Neural progenitor cell (in vitro differentiated cells): ENCODE results near the gene SCAF8. TPM values are rescaled to one million over a fixed set of nuclear protein-coding genes. Genes with fewer than 3 reads are reported as not detected.

Experiments used
- DNase-seq: peaks from one replicate; pipeline ENCODE4 v3.0.0-alpha.2; 2016; ENCODE audit warnings: low spot score
- H2AFZ ChIP-seq: fragments of 200-600 bp; sonication (generic); replicated peaks from 2 replicates; pipeline ENCODE4 v1.6.1; 2016; ENCODE audit warnings: antibody characterized with exemption
- H3F3A ChIP-seq: fragments of 200-600 bp; sonication (generic); 2 replicates; pipeline ENCODE4 v1.6.1; 2016; ENCODE audit warnings: antibody characterized with exemption, low read depth
- H3K27ac ChIP-seq: fragments of 200-600 bp; sonication (generic); 2 replicates; pipeline ENCODE4 v1.5.1; 2016; ENCODE audit warnings: mild to moderate bottlenecking
- H3K27me3 ChIP-seq: fragments of 200-600 bp; sonication (generic); 2 replicates; pipeline ENCODE4 v1.6.1; 2016; ENCODE audit warnings: mild to moderate bottlenecking, moderate library complexity
- H3K36me3 ChIP-seq: fragments of 200-600 bp; sonication (generic); 2 replicates; pipeline ENCODE4 v1.5.1; 2016
- H3K4me1 ChIP-seq: fragments of 200-600 bp; sonication (generic); 2 replicates; pipeline ENCODE4 v1.6.1; 2016; ENCODE audit warnings: mixed run types
- H3K4me2 ChIP-seq: fragments of 200-600 bp; sonication (generic); 2 replicates; pipeline ENCODE4 v1.6.1; 2016
- H3K4me3 ChIP-seq: fragments of 200-600 bp; sonication (generic); 2 replicates; pipeline ENCODE4 v1.5.1; 2016
- H3K79me2 ChIP-seq: fragments of 200-600 bp; sonication (generic); 2 replicates; pipeline ENCODE4 v1.6.1; 2016; ENCODE audit warnings: low read depth
- H3K9ac ChIP-seq: fragments of 200-600 bp; sonication (generic); 2 replicates; pipeline ENCODE4 v1.6.1; 2016
- H3K9me3 ChIP-seq: fragments of 200-600 bp; sonication (generic); 2 replicates; pipeline ENCODE4 v1.5.1; 2016; ENCODE audit warnings: low read depth
- H4K20me1 ChIP-seq: fragments of 200-600 bp; sonication (generic); 2 replicates; pipeline ENCODE4 v1.6.1; 2016; ENCODE audit warnings: low read depth
- H3K27ac Mint-ChIP-seq: 3 replicates; pipeline ENCODE4 v1.8.0; 2021; ENCODE audit warnings: mixed read lengths
- H3K27me3 Mint-ChIP-seq: 2 replicates; pipeline ENCODE4 v1.8.0; 2022; ENCODE audit warnings: low read depth, mild to moderate bottlenecking, inconsistent platforms, moderate library complexity, mixed read lengths; ENCODE audit not compliant: insufficient read depth
- H3K36me3 Mint-ChIP-seq: 3 replicates; pipeline ENCODE4 v1.8.0; 2021; ENCODE audit warnings: mixed read lengths
- H3K4me1 Mint-ChIP-seq: 3 replicates; pipeline ENCODE4 v1.8.0; 2021; ENCODE audit warnings: mixed read lengths
- H3K4me3 Mint-ChIP-seq: 3 replicates; pipeline ENCODE4 v1.8.0; 2021; ENCODE audit warnings: mild to moderate bottlenecking, moderate library complexity, mixed read lengths
- H3K9me3 Mint-ChIP-seq: 3 replicates; pipeline ENCODE4 v1.8.0; 2020; ENCODE audit warnings: mixed read lengths
- CTCF ChIP-seq: fragments of 200-600 bp; sonication (generic); IDR thresholded peaks from 2 replicates; pipeline ENCODE4 v1.5.1; 2017; ENCODE audit warnings: antibody characterized with exemption, mild to moderate bottlenecking
- EZH2 ChIP-seq: fragments of 200-600 bp; sonication (generic); IDR thresholded peaks from 2 replicates; pipeline ENCODE4 v1.6.1; 2017; ENCODE audit warnings: antibody characterized with exemption, mild to moderate bottlenecking, moderate library complexity
- EZH2phosphoT487 ChIP-seq: fragments of 200-600 bp; sonication (generic); IDR thresholded peaks from 2 replicates; pipeline ENCODE4 v1.6.1; 2017; ENCODE audit warnings: antibody characterized with exemption
- total RNA-seq: library from RNA; depleted of rRNA; stranded (reverse); fragments of >200 nt; gene quantifications from 2 replicates; pipeline ENCODE4 v1.2.3, GENCODE V29; 2015; ENCODE audit warnings: low replicate concordance

SCAF8 gene
- total RNA-seq, 1 donor from 2014 or later: 62.1 TPM

GRCh38 chr6:154841109-154841508 is 107.9 kb downstream of the SCAF8 start:
- Histone ChIP-seq H3K27ac (no peak overlapping the region), H3K4me3 (no peak overlapping the region), H4K20me1 (peaks cover 98% of the 10 kb centered on the region), H3K4me1 (peaks cover 29% of the 10 kb centered on the region), H3K9me3 (no peaks in the 10 kb centered on the region), H3K4me2 (no peak overlapping the region), H3K79me2 (peaks cover 100% of the 10 kb centered on the region), H3K27me3 (no peaks in the 10 kb centered on the region), H3F3A (peaks cover 12% of the 10 kb centered on the region), H3K9ac (no peak overlapping the region), H3K36me3 (peaks cover 3% of the 10 kb centered on the region), H2AFZ (no peak overlapping the region)
- Mint-ChIP-seq H3K4me1 (peaks cover 12% of the 10 kb centered on the region), H3K4me3 (no peak overlapping the region), H3K27me3 (no peaks in the 10 kb centered on the region), H3K9me3 (no peaks in the 10 kb centered on the region), H3K27ac (no peak overlapping the region), H3K36me3 (peaks cover 16% of the 10 kb centered on the region)
- no peak for TF ChIP-seq EZH2phosphoT487
- no peak for TF ChIP-seq CTCF
- no peak for TF ChIP-seq EZH2
- DNase-seq: no peak

GRCh38 chr6:154842833-154843232 is 109.6 kb downstream of the SCAF8 start:
- Histone ChIP-seq H2AFZ (no peak overlapping the region), H3K4me1 (peaks cover 25% of the 10 kb centered on the region), H3K27me3 (no peaks in the 10 kb centered on the region), H3K9ac (no peak overlapping the region), H3K36me3 (no peaks in the 10 kb centered on the region), H3K27ac (no peak overlapping the region), H3F3A (peaks cover 12% of the 10 kb centered on the region), H3K4me2 (no peak overlapping the region), H3K4me3 (no peak overlapping the region), H3K9me3 (no peaks in the 10 kb centered on the region), H4K20me1 (peaks cover 93% of the 10 kb centered on the region), H3K79me2 (peaks cover 100% of the 10 kb centered on the region)
- peaks cover 11% of the 10 kb centered on the region for H3K4me1 Mint-ChIP-seq
- TF ChIP-seq CTCF: no peak
- TF ChIP-seq EZH2phosphoT487: no peak
- no peak for TF ChIP-seq EZH2
- H3K9me3 Mint-ChIP-seq: no peaks in the 10 kb centered on the region
- no peak overlapping the region for H3K4me3 Mint-ChIP-seq
- no peak overlapping the region for H3K27ac Mint-ChIP-seq
- DNase-seq: no peak
- no peaks in the 10 kb centered on the region for H3K27me3 Mint-ChIP-seq
- peaks cover 15% of the 10 kb centered on the region for H3K36me3 Mint-ChIP-seq

- H3K4me3 Mint-ChIP-seq: no peak overlapping the region
- Histone ChIP-seq H3K4me2 (no peak overlapping the region), H3K4me3 (no peak overlapping the region), H3F3A (no peaks in the 10 kb centered on the region), H3K79me2 (peaks cover 95% of the 10 kb centered on the region), H2AFZ (no peak overlapping the region), H3K27me3 (no peaks in the 10 kb centered on the region), H3K27ac (no peak overlapping the region), H3K9me3 (no peaks in the 10 kb centered on the region), H3K9ac (no peak overlapping the region), H4K20me1 (peaks cover 71% of the 10 kb centered on the region), H3K36me3 (no peaks in the 10 kb centered on the region), H3K4me1 (peaks cover 10% of the 10 kb centered on the region)
- TF ChIP-seq EZH2phosphoT487 (no peak), EZH2 (no peak), CTCF (no peak)
- peaks cover 32% of the 10 kb centered on the region for H3K36me3 Mint-ChIP-seq
- peaks cover 2% of the 10 kb centered on the region for H3K27me3 Mint-ChIP-seq
- no peak for DNase-seq
- no peaks in the 10 kb centered on the region for H3K4me1 Mint-ChIP-seq
- H3K9me3 Mint-ChIP-seq: no peaks in the 10 kb centered on the region
- H3K27ac Mint-ChIP-seq: no peak overlapping the region
These were observed 114.1 kb downstream of the SCAF8 start for GRCh38 chr6:154847318-154847717.
